Measurements from ENCODE around the gene CSRNP3. TPM values are rescaled to one million over a fixed set of nuclear protein-coding genes. Genes with fewer than 3 reads are reported as not detected.

CSRNP3 gene
- total RNA-seq, 1 experiment from 2014 or later, result 0.41 TPM

DNA sequence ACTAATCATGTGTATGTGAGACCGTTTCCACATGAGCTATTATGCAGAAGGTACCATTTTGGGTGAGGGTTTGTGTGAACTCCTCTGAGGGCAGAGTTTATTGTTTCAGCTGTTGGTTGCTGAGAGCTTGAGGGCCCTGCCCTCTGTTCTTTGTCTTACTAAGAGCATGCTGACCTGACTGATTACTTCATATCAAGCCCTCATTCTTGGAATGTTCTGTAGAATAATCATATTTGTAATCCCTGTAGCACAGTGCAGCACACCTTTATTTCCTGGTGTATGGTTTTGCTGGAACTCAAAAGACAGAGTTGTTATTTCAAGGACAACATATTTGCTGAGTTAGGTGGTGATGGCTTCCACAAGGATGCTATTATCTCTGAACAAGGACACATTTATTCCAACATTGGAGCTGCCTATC, 206.1 kb downstream of the CSRNP3 start:
- Histone ChIP-seq H2AFZ (no peak overlapping the region), H3K79me2 (ENCODE audit: low read depth) (no peaks in the 10 kb centered on the region), H3K27ac (no peak overlapping the region), H3K4me2 (no peak overlapping the region), H3K4me1 (replicated peaks; ENCODE audit: insufficient read depth) (no peaks in the 10 kb centered on the region), H3F3A (ENCODE audit: insufficient read depth, low read depth) (no peaks in the 10 kb centered on the region), H3K9me2 (ENCODE audit: insufficient read depth) (no peaks in the 10 kb centered on the region), H3K4me3 (no peak overlapping the region), H3K36me3 (ENCODE audit: low read depth) (no peaks in the 10 kb centered on the region), H4K20me1 (ENCODE audit: insufficient read depth) (no peaks in the 10 kb centered on the region), H3K27me3 (ENCODE audit: insufficient read depth, low read depth) (no peaks in the 10 kb centered on the region), H3K9me3 (ENCODE audit: insufficient read depth, low read depth) (no peaks in the 10 kb centered on the region)
- ChIA-PET CTCF (no interaction called here), POLR2A (ENCODE audit: unreplicated experiment) (no interaction called here)
- BruUV-seq (replicated peaks), result no TSS peak
- intact Hi-C loops (cut with micrococcal nuclease; ENCODE audit: unreplicated experiment), result no loop called here
- no peak for DNase-seq
- no peak for TF ChIP-seq EZH2 (IDR thresholded peaks at IDR 0.05; ENCODE audit: low read depth)
- TF ChIP-seq, protein P1, sequence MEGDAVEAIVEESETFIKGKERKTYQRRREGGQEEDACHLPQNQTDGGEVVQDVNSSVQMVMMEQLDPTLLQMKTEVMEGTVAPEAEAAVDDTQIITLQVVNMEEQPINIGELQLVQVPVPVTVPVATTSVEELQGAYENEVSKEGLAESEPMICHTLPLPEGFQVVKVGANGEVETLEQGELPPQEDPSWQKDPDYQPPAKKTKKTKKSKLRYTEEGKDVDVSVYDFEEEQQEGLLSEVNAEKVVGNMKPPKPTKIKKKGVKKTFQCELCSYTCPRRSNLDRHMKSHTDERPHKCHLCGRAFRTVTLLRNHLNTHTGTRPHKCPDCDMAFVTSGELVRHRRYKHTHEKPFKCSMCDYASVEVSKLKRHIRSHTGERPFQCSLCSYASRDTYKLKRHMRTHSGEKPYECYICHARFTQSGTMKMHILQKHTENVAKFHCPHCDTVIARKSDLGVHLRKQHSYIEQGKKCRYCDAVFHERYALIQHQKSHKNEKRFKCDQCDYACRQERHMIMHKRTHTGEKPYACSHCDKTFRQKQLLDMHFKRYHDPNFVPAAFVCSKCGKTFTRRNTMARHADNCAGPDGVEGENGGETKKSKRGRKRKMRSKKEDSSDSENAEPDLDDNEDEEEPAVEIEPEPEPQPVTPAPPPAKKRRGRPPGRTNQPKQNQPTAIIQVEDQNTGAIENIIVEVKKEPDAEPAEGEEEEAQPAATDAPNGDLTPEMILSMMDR (conservative IDR thresholded peaks at IDR 0.05), result no peak

DNA sequence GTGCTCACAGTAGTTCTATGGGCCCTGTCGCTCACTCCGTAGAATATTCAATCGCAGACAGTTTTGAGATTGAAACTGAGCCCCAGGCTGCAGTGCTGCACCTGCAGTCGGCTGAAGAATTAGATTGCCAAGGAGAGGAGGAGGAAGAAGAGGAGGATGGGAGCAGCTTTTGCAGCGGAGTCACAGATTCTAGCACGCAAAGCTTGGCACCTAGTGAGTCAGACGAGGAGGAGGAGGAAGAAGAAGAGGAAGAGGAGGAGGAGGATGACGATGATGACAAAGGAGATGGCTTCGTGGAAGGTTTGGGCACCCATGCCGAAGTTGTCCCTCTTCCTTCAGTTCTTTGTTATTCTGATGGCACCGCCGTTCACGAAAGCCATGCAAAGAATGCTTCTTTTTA, 209.4 kb downstream of the CSRNP3 start:
- H3K27me3 ChIP-seq (ENCODE audit: insufficient read depth, low read depth), result no peaks in the 10 kb centered on the region
- H4K20me1 ChIP-seq (ENCODE audit: insufficient read depth), result no peaks in the 10 kb centered on the region
- no peaks in the 10 kb centered on the region for H3K9me2 ChIP-seq (ENCODE audit: insufficient read depth)
- no peak overlapping the region for H3K4me3 ChIP-seq
- no peaks in the 10 kb centered on the region for H3K4me1 ChIP-seq (replicated peaks; ENCODE audit: insufficient read depth)
- H3F3A ChIP-seq (ENCODE audit: insufficient read depth, low read depth), result no peaks in the 10 kb centered on the region
- no peaks in the 10 kb centered on the region for H3K79me2 ChIP-seq (ENCODE audit: low read depth)
- ChIA-PET CTCF (no interaction called here), POLR2A (ENCODE audit: unreplicated experiment) (no interaction called here)
- intact Hi-C loops (cut with micrococcal nuclease; ENCODE audit: unreplicated experiment), result no loop called here
- no peaks in the 10 kb centered on the region for H3K36me3 ChIP-seq (ENCODE audit: low read depth)
- TF ChIP-seq EZH2 (IDR thresholded peaks at IDR 0.05; ENCODE audit: low read depth), result no peak
- H3K4me2 ChIP-seq, result no peak overlapping the region
- DNase-seq, result no peak
- no peaks in the 10 kb centered on the region for H3K9me3 ChIP-seq (ENCODE audit: insufficient read depth, low read depth)
- no peak overlapping the region for H3K27ac ChIP-seq
- no TSS peak for BruUV-seq (replicated peaks)
- H2AFZ ChIP-seq, result no peak overlapping the region

DNA sequence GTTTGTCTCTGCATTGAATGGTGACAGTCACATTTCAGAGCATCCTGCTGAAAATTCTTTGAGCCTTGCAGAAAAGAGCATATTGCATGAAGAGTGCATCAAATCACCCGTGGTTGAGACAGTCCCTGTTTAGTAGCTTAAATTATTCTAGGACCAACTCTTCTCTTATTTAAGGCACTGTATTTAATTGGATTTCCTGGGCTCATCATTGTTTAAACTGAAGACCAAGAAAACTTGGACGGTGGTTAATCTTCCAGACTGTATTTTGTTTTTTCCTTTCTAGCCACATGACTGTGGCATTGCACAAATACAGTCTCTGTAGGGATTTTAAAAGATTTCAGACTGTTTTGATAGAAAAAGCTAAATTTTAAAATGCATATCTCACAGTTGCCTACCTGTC, 210.1 kb downstream of the CSRNP3 start:
- ChIA-PET CTCF (no interaction called here), POLR2A (ENCODE audit: unreplicated experiment) (no interaction called here)
- Histone ChIP-seq H3K9me2 (ENCODE audit: insufficient read depth) (no peaks in the 10 kb centered on the region), H4K20me1 (ENCODE audit: insufficient read depth) (no peaks in the 10 kb centered on the region), H3F3A (ENCODE audit: insufficient read depth, low read depth) (no peaks in the 10 kb centered on the region), H3K36me3 (ENCODE audit: low read depth) (no peaks in the 10 kb centered on the region), H3K27me3 (ENCODE audit: insufficient read depth, low read depth) (no peaks in the 10 kb centered on the region), H3K27ac (no peak overlapping the region), H3K79me2 (ENCODE audit: low read depth) (no peaks in the 10 kb centered on the region), H3K4me3 (no peak overlapping the region), H2AFZ (no peak overlapping the region), H3K4me1 (replicated peaks; ENCODE audit: insufficient read depth) (no peaks in the 10 kb centered on the region), H3K9me3 (ENCODE audit: insufficient read depth, low read depth) (no peaks in the 10 kb centered on the region), H3K4me2 (no peak overlapping the region)
- intact Hi-C loops (cut with micrococcal nuclease; ENCODE audit: unreplicated experiment), result no loop called here
- BruUV-seq (replicated peaks), result no TSS peak
- DNase-seq, result no peak
- TF ChIP-seq, protein P1 (conservative IDR thresholded peaks at IDR 0.05), result no peak

DNA sequence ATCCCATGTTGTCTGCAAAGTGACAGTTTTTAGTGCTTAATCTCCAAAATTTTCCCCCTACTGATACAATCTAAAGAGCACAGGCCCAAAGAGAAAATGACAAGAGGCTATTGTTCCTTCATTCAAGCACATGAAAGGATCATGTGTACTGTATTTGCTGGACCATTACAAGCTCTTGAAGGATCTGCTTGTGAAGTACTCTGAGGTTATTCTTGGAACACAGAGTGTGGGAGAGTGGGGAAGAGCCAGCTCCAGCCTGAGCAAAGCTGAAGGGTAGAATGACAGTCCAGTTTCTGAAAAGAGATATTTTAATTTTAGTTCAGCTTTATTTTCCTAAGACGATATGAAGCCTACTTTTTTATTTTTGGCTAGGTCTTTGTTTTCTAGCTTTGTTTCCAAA, 212.3 kb downstream of the CSRNP3 start:
- Histone ChIP-seq H3F3A (ENCODE audit: insufficient read depth, low read depth) (no peaks in the 10 kb centered on the region), H4K20me1 (ENCODE audit: insufficient read depth) (no peaks in the 10 kb centered on the region), H3K9me2 (ENCODE audit: insufficient read depth) (no peaks in the 10 kb centered on the region), H3K4me3 (no peak overlapping the region), H3K36me3 (ENCODE audit: low read depth) (no peaks in the 10 kb centered on the region), H3K27me3 (ENCODE audit: insufficient read depth, low read depth) (no peaks in the 10 kb centered on the region), H3K79me2 (ENCODE audit: low read depth) (no peaks in the 10 kb centered on the region), H3K27ac (no peak overlapping the region), H3K4me2 (no peak overlapping the region), H3K4me1 (replicated peaks; ENCODE audit: insufficient read depth) (no peaks in the 10 kb centered on the region), H2AFZ (no peak overlapping the region), H3K9me3 (ENCODE audit: insufficient read depth, low read depth) (no peaks in the 10 kb centered on the region)
- POLR2A ChIA-PET (ENCODE audit: unreplicated experiment), result no interaction called here
- no TSS peak for BruUV-seq (replicated peaks)
- CTCF ChIA-PET, result no interaction called here
- TF ChIP-seq, protein P1 (conservative IDR thresholded peaks at IDR 0.05), result no peak
- TF ChIP-seq EZH2 (IDR thresholded peaks at IDR 0.05; ENCODE audit: low read depth), result no peak
- intact Hi-C loops (cut with micrococcal nuclease; ENCODE audit: unreplicated experiment), result no loop called here
- no peak for DNase-seq
